ENCODE results near the gene ANXA11.

ANXA11 gene

GRCh38 chr10:80144696-80145131, 60.6 kb downstream of the ANXA11 start:
- TF ChIP-seq CTCF (IDR thresholded peaks at IDR 0.05; ENCODE audit: low read depth, low read length), result no peak
- no peak overlapping the region for H3K4me3 ChIP-seq (ENCODE audit: low read depth, low read length)

- H3K4me3 ChIP-seq (ENCODE audit: low read depth, low read length), result no peak overlapping the region
- TF ChIP-seq CTCF (IDR thresholded peaks at IDR 0.05; ENCODE audit: low read depth, low read length), result no peak
These were observed 61.2 kb downstream of the ANXA11 start for GRCh38 chr10:80144067-80144695.

- no peak overlapping the region for H3K4me3 ChIP-seq (ENCODE audit: low read depth, low read length)
- TF ChIP-seq CTCF (IDR thresholded peaks at IDR 0.05; ENCODE audit: low read depth, low read length), result no peak
These were observed 63.5 kb downstream of the ANXA11 start for GRCh38 chr10:80141696-80142460.

- TF ChIP-seq CTCF (IDR thresholded peaks at IDR 0.05; ENCODE audit: low read depth, low read length), result no peak
- H3K4me3 ChIP-seq (ENCODE audit: low read depth, low read length), result no peak overlapping the region
These were observed 65.1 kb downstream of the ANXA11 start for GRCh38 chr10:80140251-80140650.

- no peak for TF ChIP-seq CTCF (IDR thresholded peaks at IDR 0.05; ENCODE audit: low read depth, low read length)
- H3K4me3 ChIP-seq (ENCODE audit: low read depth, low read length), result no peak overlapping the region
These were observed 66.1 kb downstream of the ANXA11 start for GRCh38 chr10:80139265-80139664.

GRCh38 chr10:80137920-80138319, 67.4 kb downstream of the ANXA11 start:
- no peak overlapping the region for H3K4me3 ChIP-seq (ENCODE audit: low read depth, low read length)
- TF ChIP-seq CTCF (IDR thresholded peaks at IDR 0.05; ENCODE audit: low read depth, low read length), result no peak
